Panc1 (cell line): ENCODE measurements around the gene ITPRIPL1. TPM values are rescaled to one million over a fixed set of nuclear protein-coding genes. Genes with fewer than 3 reads are reported as not detected.

ENCODE experiments used
- ATAC-seq: fragments of 200-7000 bp; cut with Tn5 transposase; 2 replicates; pipeline ENCODE4 v1.9.1; 2020; ENCODE audit warnings: mild to moderate bottlenecking, moderate library complexity
- Bru-seq: library from RNA; stranded (reverse); fragments of 400-500 nt; gene quantifications from one replicate; lab custom pipeline; 2021; lab: Mats Ljungman, UMichigan
- BruChase-seq, 2 experiments: library from RNA; stranded (reverse); fragments of 400-500 nt; gene quantifications; one replicate each; lab custom pipeline; 2021; lab: Mats Ljungman, UMichigan
- BruUV-seq: library from RNA; stranded (reverse); fragments of 400-500 nt; replicated peaks from 2 replicates; lab custom pipeline; 2021; lab: Mats Ljungman, UMichigan
- CTCF ChIA-PET: fragments of 300-600 bp; sonication (Branson Sonifier 250); formaldehyde crosslinking; loops from one replicate; lab custom pipeline; 2022; ENCODE audit warnings: antibody characterized with exemption; lab: Charles Lee
- POLR2A ChIA-PET: fragments of 300-600 bp; sonication (Branson Sonifier 250); formaldehyde crosslinking; loops from one replicate; lab custom pipeline; 2022; ENCODE audit warnings: antibody characterized with exemption; lab: Charles Lee
- DNase-seq: peaks from one replicate; pipeline ENCODE4 v3.0.0-alpha.2; 2010; ENCODE audit warnings: low read depth, low spot score
- H3K27ac ChIP-seq: 2 replicates; pipeline ENCODE4 v1.5.1; 2011; ENCODE audit warnings: mild to moderate bottlenecking, low read length, inconsistent platforms
- H3K27me3 ChIP-seq: fragments of 200-500 bp; sonication (Bioruptor generic); 2 replicates; pipeline ENCODE4 v1.6.0; 2014; ENCODE audit warnings: low read length, inconsistent platforms; ENCODE audit not compliant: control insufficient read depth, insufficient read depth
- H3K36me3 ChIP-seq: fragments of 200-500 bp; sonication (Bioruptor generic); 2 replicates; pipeline ENCODE4 v1.5.1; 2014; ENCODE audit warnings: inconsistent platforms, mild to moderate bottlenecking, low read length, moderate library complexity; ENCODE audit not compliant: control insufficient read depth, insufficient read depth
- H3K4me1 ChIP-seq: 2 replicates; pipeline ENCODE4 v1.5.1; 2011; ENCODE audit warnings: inconsistent platforms, mild to moderate bottlenecking, low read length, moderate library complexity; ENCODE audit not compliant: control insufficient read depth, insufficient read depth
- H3K4me3 ChIP-seq, 2 experiments: 2 replicates each; pipeline ENCODE4 v1.5.1; 2011 to 2012; ENCODE audit warnings: low read depth in 2 of 2, low read length in 2 of 2, mild to moderate bottlenecking in 2 of 2, inconsistent platforms in 1 of 2, moderate library complexity in 1 of 2
- H3K9me3 ChIP-seq: fragments of 200-500 bp; sonication (Bioruptor generic); 2 replicates; pipeline ENCODE4 v1.5.1; 2014; ENCODE audit warnings: low read depth, mild to moderate bottlenecking, inconsistent platforms, low read length, moderate library complexity; ENCODE audit not compliant: control insufficient read depth, insufficient read depth
- POLR2AphosphoS5 ChIP-seq: IDR thresholded peaks from 2 replicates; pipeline ENCODE4 v1.6.1; 2012; ENCODE audit warnings: mild to moderate bottlenecking, low read depth, low read length, moderate library complexity
- SIN3A ChIP-seq: IDR thresholded peaks from 2 replicates; pipeline ENCODE4 v1.6.1; 2012; ENCODE audit warnings: low read depth, mild to moderate bottlenecking, low read length, moderate library complexity, borderline replicate concordance; ENCODE audit not compliant: insufficient read depth
- TCF7L2 ChIP-seq: IDR thresholded peaks from 2 replicates; pipeline ENCODE4 v1.6.1; 2011; ENCODE audit warnings: mild to moderate bottlenecking, low read depth, low read length, inconsistent platforms
- in situ Hi-C: cut with HindIII; loops from 2 replicates; pipeline ENCODE4 v1.10.0; 2016; ENCODE audit warnings: low sequenced_read_pairs, low pct_unique_long_range_greater_than_20kb
- intact Hi-C: fragments of 100-400 bp; cut with micrococcal nuclease; formaldehyde crosslinking; loops from one replicate; pipeline ENCODE4 v1.10.0; 2022; ENCODE audit not compliant: unreplicated experiment
- long read RNA-seq: library from polyadenylated mRNA; unstranded; transcript quantifications from one replicate; pipeline ENCODE4 v2.0.0, GENCODE V29; 2021; ENCODE audit not compliant: unreplicated experiment
- polyA plus RNA-seq: library from polyadenylated mRNA; unstranded; fragments of >200 nt; gene quantifications from one replicate; pipeline ENCODE4 v1.2.1, GENCODE V29; 2012; ENCODE audit warnings: missing spikeins; ENCODE audit not compliant: insufficient read length
- total RNA-seq: library from RNA; stranded (reverse); gene quantifications from one replicate; pipeline ENCODE4 v1.2.1, GENCODE V29; 2021; ENCODE audit not compliant: unreplicated experiment
- TF ChIP-seq, protein P1 (sequence below), 2 experiments: IDR thresholded peaks; 2 replicates each; pipeline ENCODE4 v1.6.1; 2011 to 2012; ENCODE audit warnings: low read depth in 2 of 2, control low read depth in 1 of 2, low read length in 1 of 2, mild to moderate bottlenecking in 1 of 2, moderate library complexity in 1 of 2; ENCODE audit not compliant: insufficient read depth in 1 of 2
- TF ChIP-seq, protein P2 (sequence below): fragments of 450-650 bp; IDR thresholded peaks from 2 replicates; pipeline ENCODE4 v1.5.1; 2017; ENCODE audit warnings: mild to moderate bottlenecking

ITPRIPL1 gene, protein sequence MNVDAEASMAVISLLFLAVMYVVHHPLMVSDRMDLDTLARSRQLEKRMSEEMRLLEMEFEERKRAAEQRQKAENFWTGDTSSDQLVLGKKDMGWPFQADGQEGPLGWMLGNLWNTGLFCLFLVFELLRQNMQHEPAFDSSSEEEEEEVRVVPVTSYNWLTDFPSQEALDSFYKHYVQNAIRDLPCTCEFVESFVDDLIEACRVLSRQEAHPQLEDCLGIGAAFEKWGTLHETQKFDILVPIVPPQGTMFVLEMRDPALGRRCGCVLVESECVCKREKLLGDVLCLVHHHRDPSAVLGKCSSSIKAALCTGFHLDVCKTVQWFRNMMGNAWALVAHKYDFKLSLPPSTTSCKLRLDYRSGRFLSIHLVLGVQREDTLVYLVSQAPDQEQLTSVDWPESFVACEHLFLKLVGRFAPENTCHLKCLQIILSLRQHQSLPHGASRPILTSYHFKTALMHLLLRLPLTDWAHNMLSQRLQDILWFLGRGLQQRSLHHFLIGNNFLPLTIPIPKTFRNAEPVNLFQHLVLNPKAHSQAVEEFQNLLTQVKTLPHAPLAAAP
- total RNA-seq, result 12.2 TPM
- polyA plus RNA-seq, result 9.6 TPM
- percentile 55 among the genes with signal in this experiment for Bru-seq, nascent RNA
- percentile 82 among the genes with signal in this experiment for BruChase-seq, experiment 1, labeled RNA remaining after a 2-hour chase
- BruChase-seq, experiment 2, labeled RNA remaining after a 6-hour chase, result percentile 63 among the genes with signal in this experiment
- long read RNA-seq, full-length matches to known transcripts, result 21 of 27 reads
- long read RNA-seq, partial matches to known transcripts, result 4 of 27 reads
- long read RNA-seq, other reads (novel, unspliced or antisense), result 2 of 27 reads

DNA sequence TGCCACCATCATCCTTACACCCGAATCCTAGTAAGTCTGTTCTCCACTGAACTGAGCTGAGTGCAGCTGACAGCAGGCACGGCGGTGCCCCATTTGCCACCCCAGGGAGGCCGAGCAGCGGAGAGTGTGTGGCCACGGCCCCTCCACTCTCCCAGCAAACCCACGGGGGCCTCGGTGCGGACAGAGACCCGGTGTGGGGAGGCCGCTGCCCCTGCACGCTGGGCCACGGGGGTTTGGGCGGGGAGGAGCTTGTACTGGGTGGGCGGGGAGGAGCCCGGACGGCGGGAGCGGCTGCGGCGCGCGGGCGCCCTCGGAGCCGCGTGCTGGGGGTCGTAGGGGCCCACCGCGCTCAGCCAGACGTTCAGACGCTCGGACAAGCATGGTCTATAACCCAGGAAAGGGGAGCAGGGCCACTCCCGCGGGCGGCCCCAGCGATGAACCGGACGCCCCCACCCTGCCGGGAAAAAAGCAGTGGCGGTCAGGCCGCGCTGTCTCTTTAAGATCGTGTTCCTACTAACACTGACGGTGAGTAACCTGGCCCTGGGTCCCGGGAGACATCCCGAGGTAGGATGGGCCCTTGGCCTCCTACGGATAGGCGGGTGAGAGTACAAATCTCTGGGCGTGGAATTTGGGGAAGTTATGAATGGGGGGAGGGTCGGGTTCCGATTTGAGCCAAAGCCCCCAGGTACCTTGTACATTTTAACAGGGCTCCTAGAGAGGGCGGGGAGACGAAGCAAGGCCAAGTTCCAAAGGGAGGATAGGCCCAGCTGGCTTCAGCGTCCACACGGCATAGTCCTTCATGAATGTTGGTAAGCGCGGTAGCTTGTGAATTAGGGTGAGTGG is at the start of gene ITPRIPL1:
TSS of gene ITPRIPL1 (plus strand) at position 277 of the 843 bp plus-strand sequence. CDS start at position 800, 523 bp downstream.
- ChIA-PET POLR2A (interaction anchor here (0.6 to 0.9 kb wide), 2 partner anchors 9 to 11 kb away, joined by 6 to 10 read pairs; no protein-coding TSS in a partner anchor), CTCF (interaction anchor here (0.6 to 1.0 kb wide), 3 partner anchors 20 to 243 kb away, joined by 3 to 5 read pairs (median 3); no protein-coding TSS in a partner anchor)
- H3K27ac ChIP-seq, result peak within 1 kb of the TSS; percentile 90
- BruUV-seq, result no TSS peak
- in situ Hi-C loops, result no loop called here
- no peaks in the 10 kb centered on the region; the same call in 1 of the 2 replicates for H3K36me3 ChIP-seq
- peak within 1 kb of the TSS; percentile 69 to 84 for H3K4me3 ChIP-seq
- no peak for TF ChIP-seq TCF7L2
- no peak for TF ChIP-seq POLR2AphosphoS5
- TF ChIP-seq, protein P1, sequence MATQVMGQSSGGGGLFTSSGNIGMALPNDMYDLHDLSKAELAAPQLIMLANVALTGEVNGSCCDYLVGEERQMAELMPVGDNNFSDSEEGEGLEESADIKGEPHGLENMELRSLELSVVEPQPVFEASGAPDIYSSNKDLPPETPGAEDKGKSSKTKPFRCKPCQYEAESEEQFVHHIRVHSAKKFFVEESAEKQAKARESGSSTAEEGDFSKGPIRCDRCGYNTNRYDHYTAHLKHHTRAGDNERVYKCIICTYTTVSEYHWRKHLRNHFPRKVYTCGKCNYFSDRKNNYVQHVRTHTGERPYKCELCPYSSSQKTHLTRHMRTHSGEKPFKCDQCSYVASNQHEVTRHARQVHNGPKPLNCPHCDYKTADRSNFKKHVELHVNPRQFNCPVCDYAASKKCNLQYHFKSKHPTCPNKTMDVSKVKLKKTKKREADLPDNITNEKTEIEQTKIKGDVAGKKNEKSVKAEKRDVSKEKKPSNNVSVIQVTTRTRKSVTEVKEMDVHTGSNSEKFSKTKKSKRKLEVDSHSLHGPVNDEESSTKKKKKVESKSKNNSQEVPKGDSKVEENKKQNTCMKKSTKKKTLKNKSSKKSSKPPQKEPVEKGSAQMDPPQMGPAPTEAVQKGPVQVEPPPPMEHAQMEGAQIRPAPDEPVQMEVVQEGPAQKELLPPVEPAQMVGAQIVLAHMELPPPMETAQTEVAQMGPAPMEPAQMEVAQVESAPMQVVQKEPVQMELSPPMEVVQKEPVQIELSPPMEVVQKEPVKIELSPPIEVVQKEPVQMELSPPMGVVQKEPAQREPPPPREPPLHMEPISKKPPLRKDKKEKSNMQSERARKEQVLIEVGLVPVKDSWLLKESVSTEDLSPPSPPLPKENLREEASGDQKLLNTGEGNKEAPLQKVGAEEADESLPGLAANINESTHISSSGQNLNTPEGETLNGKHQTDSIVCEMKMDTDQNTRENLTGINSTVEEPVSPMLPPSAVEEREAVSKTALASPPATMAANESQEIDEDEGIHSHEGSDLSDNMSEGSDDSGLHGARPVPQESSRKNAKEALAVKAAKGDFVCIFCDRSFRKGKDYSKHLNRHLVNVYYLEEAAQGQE (IDR thresholded peaks at IDR 0.05; ENCODE audit: insufficient read depth in 1 of 2, low read depth in 2 of 2, low read length in 1 of 2), result no peak
- TF ChIP-seq, protein P2, sequence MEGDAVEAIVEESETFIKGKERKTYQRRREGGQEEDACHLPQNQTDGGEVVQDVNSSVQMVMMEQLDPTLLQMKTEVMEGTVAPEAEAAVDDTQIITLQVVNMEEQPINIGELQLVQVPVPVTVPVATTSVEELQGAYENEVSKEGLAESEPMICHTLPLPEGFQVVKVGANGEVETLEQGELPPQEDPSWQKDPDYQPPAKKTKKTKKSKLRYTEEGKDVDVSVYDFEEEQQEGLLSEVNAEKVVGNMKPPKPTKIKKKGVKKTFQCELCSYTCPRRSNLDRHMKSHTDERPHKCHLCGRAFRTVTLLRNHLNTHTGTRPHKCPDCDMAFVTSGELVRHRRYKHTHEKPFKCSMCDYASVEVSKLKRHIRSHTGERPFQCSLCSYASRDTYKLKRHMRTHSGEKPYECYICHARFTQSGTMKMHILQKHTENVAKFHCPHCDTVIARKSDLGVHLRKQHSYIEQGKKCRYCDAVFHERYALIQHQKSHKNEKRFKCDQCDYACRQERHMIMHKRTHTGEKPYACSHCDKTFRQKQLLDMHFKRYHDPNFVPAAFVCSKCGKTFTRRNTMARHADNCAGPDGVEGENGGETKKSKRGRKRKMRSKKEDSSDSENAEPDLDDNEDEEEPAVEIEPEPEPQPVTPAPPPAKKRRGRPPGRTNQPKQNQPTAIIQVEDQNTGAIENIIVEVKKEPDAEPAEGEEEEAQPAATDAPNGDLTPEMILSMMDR, result no peak
- no peak for TF ChIP-seq SIN3A
- no peaks in the 10 kb centered on the region for H3K9me3 ChIP-seq
- DNase-seq (no peak), ATAC-seq (peak; percentile 67)
- intact Hi-C loops, result no loop called here
- H3K4me1 ChIP-seq, result peaks cover 15% of the 10 kb centered on the region
- H3K27me3 ChIP-seq, result no peaks in the 10 kb centered on the region
